Germinal center (tissue), 1 donor: ENCODE measurements around the gene DEPDC4.
"Not testable (repeated sequence)": the region's sequence is repeated elsewhere in the genome, so short reads cannot be mapped to it uniquely, and the experiment has no call there.

Experiments used
- DNase-seq: peaks from one replicate; pipeline ENCODE4 v3.0.0; 2012; ENCODE audit warnings: mixed read lengths, low spot score

Gene DEPDC4

DNA sequence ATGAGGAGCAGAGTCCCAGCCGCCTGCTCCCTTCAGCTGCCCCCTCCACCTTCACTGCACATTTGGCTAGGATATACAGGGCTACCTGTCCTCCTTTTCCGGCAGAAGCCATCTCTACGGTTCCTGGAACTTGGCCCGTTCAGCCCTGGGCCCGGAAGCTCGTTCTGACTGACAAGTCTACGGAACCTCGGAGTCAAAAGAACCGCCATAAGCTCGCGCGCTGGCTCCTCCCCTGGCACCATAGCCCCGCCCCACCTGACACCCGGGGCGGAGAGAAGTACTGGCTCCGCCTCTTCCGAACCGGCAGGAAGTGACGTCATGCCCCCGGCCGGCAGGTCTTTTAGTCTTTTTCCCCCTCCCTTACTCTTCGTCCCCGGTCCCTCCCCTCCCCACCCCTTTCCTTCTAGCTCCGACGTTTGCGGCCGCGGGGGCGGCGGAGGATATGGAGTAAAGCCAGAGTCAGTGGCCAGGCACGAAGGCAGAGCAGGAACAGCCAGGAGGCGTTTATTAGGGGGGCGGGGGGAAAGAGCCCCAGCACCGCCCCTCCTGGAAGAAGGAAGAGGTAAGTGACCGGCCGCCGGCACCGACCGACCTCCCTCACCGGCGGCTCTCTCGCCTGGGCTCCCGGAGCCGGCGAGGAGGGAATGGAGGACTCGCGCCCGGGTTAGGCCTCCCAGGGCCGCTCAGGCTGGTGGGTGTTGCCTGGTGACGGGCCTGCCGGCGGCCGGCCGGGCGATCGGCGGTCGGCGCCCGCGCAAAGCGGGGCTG is at the start of gene DEPDC4, which contains the start of gene SCYL2:
DEPDC4 (minus strand) TSS at position 245 of the 768 bp plus-strand sequence; CDS start at position 242, 3 bp downstream.
SCYL2 (plus strand) TSS at position 343 of the 768 bp plus-strand sequence. CDS start 15,794 bp downstream, outside the sequence.
- peak; percentile 93 for DNase-seq

DNA sequence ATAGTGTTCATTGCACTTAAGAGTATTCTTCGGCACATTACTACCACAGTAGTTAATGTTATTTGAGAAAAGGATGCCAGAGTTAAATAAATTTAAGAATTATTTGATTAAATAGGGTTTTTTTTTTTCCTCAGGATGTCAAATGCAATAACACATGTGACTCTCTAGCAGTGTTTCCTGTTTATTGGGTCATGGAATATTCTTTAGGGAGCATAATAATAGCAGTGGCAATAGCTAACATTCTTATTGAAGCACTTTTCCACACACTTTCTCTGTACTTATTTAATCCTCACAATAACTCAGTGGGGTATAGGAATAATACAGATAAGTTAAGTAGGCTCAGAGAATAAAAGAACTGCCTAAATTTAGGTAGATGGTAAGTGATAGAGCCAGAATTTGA is 44.4 kb upstream of the DEPDC4 start:
- DNase-seq: no peak

DNA sequence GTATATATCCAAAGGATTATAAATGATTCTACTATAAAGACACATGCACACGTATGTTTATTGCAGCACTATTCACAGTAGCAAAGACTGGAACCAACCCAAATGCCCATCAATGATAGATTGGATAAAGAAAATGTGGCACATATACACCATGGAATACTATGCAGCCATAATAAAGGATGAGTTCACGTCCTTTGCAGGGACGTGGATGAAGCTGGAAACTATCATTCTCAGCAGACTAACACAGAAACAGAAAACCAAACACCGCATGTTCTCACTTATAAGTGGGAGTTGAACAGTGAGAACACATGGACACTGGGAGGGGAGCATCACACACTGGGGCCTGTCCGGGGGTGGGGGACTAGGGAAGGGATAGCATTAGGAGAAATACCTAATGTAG is 41.3 kb upstream of the DEPDC4 start:
- DNase-seq: not testable (repeated sequence)

DNA sequence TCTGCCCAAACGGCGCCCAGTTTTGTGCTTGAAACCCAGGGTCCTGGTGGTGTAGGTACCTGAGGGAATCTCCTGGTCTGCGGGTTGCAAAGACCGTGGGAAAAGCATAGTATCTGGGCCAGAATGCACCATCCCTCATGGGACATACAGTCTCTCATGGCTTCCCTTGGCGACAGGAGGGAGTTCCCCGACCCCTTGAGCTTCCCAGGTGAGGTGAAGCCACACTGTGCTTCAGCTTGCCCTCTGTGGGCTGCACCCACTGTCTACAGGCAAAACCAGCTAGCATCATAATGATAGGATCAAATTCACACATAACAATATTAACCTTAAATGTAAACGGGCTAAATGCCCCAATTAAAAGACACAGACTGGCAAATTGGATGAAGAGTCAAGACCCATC is 37.5 kb upstream of the DEPDC4 start:
- DNase-seq: not testable (repeated sequence)

DNA sequence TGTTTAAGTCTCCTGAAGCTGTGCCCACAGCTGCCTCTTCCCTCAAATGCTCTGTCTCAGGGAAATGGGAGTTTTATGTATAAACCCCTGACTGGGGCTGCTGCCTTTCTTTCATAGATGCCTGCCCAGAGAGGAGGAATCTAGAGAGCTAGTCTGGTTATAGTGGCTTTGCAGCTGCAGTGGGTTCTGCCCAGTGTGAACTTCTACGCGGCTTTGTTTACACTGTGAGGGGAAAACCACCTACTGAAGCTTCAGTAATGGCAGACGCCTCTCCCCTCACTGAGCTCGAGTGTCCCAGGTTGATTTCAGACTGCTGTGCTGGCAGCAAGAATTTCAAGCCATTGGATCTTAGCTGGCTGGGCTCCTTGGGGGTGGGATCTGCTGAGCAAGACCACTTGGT is 37.0 kb upstream of the DEPDC4 start:
- DNase-seq: no peak

DNA sequence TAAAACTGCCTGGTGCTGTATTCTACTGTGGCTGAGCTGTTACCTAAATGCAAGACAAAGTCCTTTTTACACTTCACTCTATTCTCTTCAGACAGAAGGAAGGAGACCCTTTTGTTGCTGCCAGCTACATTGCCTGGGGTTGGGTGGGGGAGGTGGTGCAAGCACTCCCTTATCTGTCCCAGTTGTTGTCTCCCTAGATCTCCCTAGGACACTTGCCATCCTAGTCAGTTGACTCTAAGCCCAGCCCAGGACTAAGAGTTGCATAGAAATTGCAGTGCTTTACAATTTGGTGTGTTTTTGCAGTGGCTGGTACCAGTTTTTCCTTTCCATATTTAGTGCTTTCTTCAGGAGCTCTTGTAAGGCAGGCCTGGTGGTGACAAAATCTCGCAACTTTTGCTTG is 35.2 kb upstream of the DEPDC4 start:
- DNase-seq: no peak

DNA sequence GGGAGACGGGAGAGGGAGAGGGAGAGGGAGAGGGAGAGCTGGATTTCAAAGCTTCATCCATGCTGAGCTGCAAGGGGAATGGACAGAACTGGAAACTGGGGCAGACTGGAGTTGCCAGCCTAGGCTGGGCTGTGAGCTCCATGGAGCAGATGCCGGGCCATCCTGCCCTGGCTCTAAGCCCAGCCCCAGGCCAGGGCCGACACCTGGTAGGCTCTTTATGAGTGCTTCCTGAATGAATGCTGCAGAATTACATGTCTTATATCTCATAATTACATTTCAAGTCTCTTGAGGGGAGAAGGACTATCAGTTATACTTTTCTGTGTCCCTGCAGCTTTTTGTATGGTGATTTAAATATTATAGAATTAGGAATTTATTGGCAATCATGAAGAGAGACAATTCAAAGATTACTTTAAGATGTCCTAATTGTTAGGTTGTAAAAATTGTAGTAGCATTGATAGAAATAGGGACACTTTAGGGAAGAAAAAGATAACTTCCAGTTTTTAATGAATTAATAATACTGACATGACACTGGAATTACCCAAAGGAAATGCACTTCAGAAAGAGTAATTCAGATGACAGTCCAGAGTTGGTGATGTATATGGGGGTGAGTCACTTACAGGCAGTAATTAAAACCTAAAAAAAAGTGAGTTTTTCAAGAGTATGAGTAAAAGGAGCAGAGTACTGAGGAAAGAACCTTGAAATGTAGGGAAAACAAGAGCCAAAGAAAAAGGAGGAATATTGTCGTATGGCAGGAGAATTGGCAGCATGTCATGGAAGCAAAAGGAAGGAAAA is 29.1 kb upstream of the DEPDC4 start:
- DNase-seq: no peak

DNA sequence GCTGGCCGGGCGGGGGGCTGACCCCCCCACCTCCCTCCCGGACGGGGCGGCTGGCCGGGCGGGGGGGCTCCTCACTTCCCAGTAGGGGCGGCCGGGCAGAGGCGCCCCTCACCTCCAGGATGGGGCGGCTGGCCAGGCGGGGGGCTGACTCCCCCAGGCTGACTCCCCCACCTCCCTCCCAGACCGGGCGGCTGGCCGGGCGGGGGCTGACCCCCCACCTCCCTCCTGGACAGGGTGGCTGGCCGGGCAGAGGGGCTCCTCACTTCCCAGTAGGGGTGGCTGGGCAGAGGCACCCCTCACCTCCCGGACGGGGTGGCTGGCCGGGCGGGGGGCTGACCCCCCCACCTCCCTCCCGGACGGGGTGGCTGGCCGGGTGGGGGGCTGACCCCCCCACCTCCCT is 27.5 kb upstream of the DEPDC4 start:
- DNase-seq: not testable (repeated sequence)

DNA sequence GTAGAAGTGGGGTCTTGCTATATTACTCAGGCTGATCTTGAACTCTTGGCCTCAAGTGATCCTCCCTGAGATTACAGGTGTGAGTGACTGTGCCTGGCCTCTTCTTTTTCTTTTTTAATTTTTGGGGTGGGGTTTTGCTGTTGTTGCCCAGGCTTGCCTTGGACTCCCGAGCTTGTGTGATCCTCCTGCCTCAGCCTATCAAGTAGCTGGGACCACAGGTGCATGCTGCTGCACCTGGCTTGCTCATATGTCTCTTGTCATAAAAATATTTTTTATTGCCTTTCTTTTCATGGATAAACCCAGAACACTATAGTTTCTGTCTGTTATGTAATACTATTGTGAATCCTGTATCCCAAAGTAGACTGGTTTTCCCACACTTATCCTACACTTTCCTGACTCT is 26.1 kb upstream of the DEPDC4 start:
- no peak for DNase-seq

DNA sequence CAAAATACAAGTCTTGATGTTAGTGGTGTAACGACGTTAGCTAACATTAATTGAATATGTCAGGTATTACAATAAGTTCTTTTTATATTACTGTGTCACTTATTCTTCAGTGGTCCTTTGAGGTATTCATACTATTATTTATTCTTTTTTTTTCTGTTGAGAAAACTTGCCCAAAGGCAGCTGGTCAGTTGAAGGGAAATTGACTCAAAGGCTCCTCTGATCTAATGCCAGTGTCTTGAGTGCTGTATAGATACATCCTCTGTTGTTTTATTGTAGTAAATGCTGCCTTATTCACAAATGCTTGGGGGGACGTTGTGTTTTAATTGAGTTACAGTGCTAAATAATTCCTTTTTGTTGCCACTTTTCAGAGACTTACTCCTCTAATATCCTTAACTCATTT is 23.1 kb upstream of the DEPDC4 start:
- no peak for DNase-seq

DNA sequence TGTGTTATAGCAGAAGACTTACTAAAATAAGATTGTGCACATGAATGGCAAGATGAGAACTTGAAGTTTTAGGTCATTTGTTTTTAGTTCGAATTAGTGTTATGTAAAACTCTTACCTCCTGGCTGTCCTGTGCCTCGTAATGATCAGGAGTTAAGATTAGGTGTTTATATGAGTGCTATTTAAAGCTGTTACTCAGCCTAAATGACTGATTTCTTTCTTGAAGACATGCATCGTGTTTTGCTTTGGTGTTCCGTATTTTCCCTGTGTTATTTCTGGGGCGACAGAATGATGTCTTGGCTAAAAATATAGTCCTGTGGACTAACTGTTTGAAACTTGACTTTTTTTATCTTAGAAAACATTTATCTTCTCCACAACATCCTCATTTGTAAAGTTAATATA is 22.2 kb upstream of the DEPDC4 start:
- DNase-seq: no peak

DNA sequence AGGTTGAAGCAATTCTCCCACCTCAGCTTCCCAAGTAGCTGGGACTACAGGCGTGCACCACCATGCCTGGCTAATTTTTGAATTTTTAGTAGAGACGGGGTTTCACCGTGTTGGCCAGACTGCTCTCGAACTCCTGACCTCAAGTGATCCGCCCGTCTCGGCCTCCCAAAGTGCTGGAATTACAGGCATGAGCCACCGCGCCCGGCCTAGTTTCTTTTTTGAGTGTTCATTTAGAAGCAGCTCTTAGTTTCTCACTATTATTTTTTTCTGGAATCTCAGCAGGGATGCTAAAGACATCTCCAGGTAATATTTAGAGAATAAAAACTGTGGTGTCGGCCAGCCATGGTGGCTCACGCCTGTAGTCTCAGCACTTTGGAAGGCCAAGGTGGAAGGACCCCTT is 17.7 kb upstream of the DEPDC4 start:
- not testable (repeated sequence) for DNase-seq

DNA sequence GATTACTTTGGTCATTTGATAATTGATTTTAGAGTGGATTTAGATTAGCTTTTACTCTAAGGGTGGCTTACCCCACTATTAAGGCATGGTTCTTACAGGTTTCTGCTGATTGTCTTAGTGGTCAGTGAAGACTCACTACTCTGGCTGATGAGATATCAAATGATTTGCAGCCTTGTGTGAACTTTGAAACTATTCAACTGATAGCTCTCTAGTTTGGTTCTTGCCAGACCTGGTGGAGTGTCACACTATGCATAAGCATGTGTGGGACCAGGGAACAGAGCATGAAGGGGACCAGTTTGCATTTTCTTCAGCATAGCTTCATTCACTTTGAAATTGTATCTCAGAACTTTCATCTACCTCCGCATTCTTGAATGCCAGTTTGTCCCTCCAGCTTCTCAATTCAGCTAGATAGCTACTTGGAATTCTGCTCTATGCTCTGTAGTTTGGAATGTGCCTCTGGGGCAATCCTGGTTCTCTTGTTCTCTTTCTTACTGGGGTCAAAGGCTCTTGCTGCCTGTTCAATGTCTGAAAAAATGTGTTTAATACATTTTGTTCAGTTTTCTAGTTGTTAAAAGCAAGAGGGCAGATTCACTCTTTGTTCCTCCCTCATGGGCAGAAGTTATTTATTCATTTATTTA is 12.8 kb upstream of the DEPDC4 start:
- DNase-seq: no peak

DNA sequence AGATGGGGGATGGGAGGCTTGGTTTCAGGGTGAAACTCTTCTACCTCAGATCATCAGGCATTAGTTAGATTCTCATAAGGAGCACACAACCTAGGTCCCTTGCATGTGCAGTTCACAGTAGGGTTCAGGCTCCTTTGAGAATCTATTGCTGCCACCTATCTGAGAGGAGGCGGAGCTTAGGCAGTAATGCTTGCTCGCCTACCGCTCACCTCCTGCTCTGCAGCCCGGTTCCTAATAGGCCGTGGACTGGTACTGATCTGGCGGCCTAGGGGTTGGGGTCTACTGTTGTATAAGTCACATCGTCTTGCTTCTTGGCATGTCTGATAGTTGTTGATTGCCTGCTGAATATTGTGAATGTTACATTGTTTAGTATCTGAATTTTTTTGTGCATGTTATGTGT is 12.3 kb upstream of the DEPDC4 start:
- DNase-seq: no peak

DNA sequence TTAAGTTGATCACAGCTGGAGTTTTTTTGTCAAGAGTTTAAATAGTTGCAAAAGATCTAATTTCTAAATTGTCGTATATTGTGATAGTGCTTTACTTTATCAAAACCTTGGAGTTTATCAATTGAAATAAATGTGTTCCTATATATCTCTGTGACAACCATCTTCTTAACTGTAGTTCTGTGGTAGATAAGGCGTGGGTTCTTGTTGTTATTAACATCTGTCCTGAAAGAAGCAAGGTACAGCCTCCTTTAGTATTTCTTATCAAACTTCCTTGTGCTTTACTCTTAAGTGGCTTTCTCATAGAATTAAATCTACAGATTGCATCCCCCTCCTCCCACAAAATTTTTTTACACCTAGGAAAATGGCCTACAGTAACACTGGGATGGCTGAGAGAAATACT is 7.4 kb upstream of the DEPDC4 start:
- no peak for DNase-seq

DNA sequence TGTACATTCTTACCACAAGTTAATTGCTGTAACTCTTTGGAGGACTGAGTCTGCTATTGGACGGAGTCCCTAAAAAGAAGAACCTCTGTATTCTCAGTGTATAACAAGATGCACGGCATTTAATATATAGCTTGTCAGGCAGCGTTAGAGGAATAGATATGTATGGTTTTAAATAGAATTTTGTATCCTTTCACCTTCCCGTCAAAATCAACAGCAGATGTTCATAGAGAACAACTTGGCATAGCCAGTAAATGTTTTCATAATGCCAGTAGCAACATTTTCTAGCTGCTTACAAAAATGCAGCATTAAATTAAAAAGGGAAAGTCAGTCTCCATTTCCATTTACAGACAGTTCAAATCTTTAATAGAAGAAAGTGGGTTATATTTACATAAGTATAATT is 6.9 kb upstream of the DEPDC4 start:
- DNase-seq: no peak

DNA sequence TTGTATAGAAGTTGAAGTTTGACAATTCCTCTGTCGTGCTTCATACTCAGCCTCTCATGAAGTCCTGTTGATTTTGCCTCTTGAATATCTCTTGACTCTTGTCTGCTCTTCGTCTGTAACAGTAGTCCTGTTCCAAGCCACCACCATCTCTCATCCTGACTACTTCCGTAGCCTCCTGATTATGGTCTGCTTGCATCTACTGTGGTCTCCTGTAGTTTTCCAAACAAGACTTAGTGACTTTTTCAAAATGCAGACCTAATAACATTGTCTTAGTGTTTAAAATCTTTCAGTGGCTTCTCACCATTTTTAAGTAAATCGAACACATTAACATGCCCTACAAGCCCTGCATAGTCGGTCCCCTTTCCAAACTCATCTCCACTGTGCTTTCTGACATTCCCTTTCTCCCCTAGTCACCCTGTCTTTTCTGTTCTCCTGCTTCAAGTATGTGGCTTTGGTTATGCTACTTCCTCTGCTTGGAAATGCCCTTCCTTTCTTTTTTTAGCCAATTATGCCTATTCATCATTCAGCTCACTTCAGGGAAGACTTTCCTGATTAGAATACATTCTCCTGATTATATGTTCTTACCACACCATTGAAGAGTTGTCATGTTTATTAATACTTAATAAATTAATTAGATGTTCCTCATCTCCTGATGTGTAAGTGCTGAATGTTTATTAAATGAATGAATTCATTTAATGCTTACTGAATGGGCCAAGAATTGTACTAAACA is 2.1 kb upstream of the DEPDC4 start:
- DNase-seq: no peak

DNA sequence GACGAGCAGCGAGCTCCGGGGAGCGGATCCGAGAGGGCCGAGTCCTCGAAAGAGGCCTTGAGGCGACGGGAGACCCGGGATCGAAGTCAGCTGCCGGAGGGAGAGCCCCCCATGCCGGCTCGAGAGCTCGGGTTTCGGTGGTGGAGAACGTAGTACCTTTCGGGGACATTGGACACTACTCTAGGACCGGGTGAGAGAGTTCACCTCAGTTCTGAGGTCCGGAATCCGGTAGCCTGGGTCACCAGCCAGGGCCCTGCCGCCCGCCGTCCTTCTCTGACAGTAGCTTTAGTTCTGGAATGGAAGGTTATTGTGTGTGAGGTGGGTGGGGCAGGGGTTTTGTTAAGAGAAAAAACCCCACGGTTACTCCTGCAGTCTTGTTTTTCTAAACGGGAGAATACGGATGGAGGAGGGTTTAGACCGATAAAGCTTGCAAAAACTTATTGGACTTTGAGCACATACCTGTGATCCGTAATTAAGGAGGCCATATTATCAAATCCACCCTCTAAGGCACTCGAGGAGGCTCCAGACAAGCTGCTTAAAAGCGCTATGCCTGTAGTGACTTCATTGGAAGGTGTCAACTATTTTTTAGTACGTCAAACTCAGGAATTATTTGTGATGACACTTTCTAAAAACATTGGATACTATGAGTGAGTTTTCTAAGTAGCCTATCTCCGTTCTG is 863 bp upstream of the DEPDC4 start:
- no peak for DNase-seq

DNA sequence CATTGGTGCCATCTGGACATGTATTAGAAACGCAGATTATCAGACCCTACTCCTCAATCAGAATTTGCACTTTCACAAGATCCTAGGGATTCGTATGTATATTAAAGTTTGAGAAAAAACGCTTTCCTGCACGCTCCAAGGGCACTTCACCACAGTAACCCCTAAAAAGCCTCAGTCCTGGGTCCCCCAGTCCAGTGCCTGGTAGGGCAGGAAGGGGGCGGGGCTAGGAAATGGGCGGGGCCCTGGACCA is 369 bp downstream of the DEPDC4 start:
- DNase-seq: peak; percentile 91

DNA sequence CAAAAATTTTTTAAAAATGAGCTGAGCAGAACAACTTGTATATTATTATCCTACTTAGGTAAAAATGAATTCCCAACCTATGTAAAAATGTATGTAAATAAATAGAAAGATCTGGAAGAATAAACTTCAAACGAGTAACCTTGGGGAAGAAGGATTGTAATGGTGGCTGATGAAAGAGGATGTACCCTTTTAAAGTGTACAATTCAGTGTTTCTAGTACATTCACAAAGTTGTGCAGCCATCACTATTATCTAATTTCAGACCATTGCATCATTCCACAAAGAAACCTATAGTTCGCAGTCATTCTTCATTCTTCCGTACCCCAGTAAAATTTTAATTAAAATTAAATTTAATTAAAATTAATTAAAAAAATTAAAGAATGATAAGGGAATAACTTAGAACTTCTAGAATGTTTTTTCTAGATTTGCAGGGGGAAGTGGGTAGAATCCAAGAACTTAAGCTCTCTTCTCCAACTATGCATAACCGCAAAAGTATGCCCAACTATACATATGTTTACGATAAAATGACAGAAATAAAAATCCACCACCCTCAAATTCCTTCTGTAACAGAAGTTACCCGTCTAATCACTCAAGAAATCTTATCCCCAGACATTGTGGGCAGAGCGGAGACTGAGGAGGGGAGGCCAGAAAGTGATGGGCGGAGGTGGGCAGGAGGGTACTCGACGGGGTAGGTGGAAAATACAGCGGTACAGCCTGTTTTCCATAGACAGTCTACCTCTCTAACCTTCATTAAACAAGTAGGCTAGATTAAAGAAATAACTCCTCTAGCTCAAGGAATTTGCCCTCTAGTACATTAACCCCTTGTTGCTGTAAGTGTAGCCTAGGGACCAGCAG is 921 bp downstream of the DEPDC4 start:
- no peak for DNase-seq

DNA sequence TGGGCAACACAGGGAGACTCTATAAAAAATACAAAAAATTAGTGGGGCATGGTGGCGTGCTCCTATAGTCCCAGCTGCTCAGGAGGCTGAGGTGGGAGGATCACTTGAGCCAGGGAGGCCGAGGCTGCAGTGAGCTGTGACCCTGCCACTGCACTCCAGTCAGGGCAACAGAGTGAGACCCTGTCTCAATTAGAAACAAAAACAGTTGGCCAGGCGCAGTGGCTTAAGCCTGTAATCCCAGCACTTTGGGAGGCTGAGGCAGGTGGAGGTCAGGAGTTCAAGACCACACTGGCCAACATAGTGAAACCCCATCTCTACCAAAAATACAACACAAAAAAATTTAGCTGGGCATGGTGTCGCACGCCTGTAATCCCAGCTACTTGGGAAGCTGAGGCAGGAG is 1.8 kb downstream of the DEPDC4 start:
- not testable (repeated sequence) for DNase-seq
